Measurements from ENCODE around the gene RUNX3.

The RUNX3 gene

GRCh38 chr1:24945354-24946326 is 15.6 kb upstream of the RUNX3 start:
- Histone ChIP-seq H3K36me3 (ENCODE audit: insufficient read depth, low read length) (no peaks in the 10 kb centered on the region), H3K27ac (no peak overlapping the region), H3K4me3 (no peak overlapping the region), H3K9me3 (ENCODE audit: low read depth, low read length) (no peaks in the 10 kb centered on the region), H3K9ac (ENCODE audit: insufficient read length) (no peak overlapping the region)
- DNase-seq (ENCODE audit: low read depth, low spot score) = peak; percentile 61
- no peak for TF ChIP-seq POLR2AphosphoS5 (IDR thresholded peaks at IDR 0.05; ENCODE audit: borderline replicate concordance, low read depth, low read length)
- no peak for TF ChIP-seq EZH2 (IDR thresholded peaks at IDR 0.05)
- TF ChIP-seq FOXP2 (optimal IDR thresholded peaks at IDR 0.05; ENCODE audit: control extremely low read depth, extremely low read length, insufficient read depth) = no peak

GRCh38 chr1:24944318-24944717 is 14.2 kb upstream of the RUNX3 start:
- Histone ChIP-seq H3K4me3 (no peak overlapping the region), H3K36me3 (ENCODE audit: insufficient read depth, low read length) (no peaks in the 10 kb centered on the region), H3K9ac (ENCODE audit: insufficient read length) (no peak overlapping the region), H3K9me3 (ENCODE audit: low read depth, low read length) (no peaks in the 10 kb centered on the region), H3K27ac (no peak overlapping the region)
- TF ChIP-seq POLR2AphosphoS5 (IDR thresholded peaks at IDR 0.05; ENCODE audit: borderline replicate concordance, low read depth, low read length) (no peak), FOXP2 (optimal IDR thresholded peaks at IDR 0.05; ENCODE audit: control extremely low read depth, extremely low read length, insufficient read depth) (no peak)
- DNase-seq (ENCODE audit: low read depth, low spot score) = no peak

GRCh38 chr1:24942789-24943188 is 12.7 kb upstream of the RUNX3 start:
- no peak overlapping the region for H3K9ac ChIP-seq (ENCODE audit: insufficient read length)
- no peak overlapping the region for H3K27ac ChIP-seq
- H3K36me3 ChIP-seq (ENCODE audit: insufficient read depth, low read length) = no peaks in the 10 kb centered on the region
- no peak for DNase-seq (ENCODE audit: low read depth, low spot score)
- H3K4me3 ChIP-seq = no peak overlapping the region
- TF ChIP-seq EZH2 (IDR thresholded peaks at IDR 0.05) (no peak), POLR2AphosphoS5 (IDR thresholded peaks at IDR 0.05; ENCODE audit: borderline replicate concordance, low read depth, low read length) (no peak), FOXP2 (optimal IDR thresholded peaks at IDR 0.05; ENCODE audit: control extremely low read depth, extremely low read length, insufficient read depth) (no peak)
- no peaks in the 10 kb centered on the region for H3K9me3 ChIP-seq (ENCODE audit: low read depth, low read length)

GRCh38 chr1:24941564-24941963 is 11.5 kb upstream of the RUNX3 start:
- Histone ChIP-seq H3K9me3 (ENCODE audit: low read depth, low read length) (no peaks in the 10 kb centered on the region), H3K27ac (no peak overlapping the region), H3K9ac (ENCODE audit: insufficient read length) (no peak overlapping the region), H3K36me3 (ENCODE audit: insufficient read depth, low read length) (no peaks in the 10 kb centered on the region), H3K4me3 (no peak overlapping the region)
- DNase-seq (ENCODE audit: low read depth, low spot score) = no peak
- TF ChIP-seq EZH2 (IDR thresholded peaks at IDR 0.05) (no peak), FOXP2 (optimal IDR thresholded peaks at IDR 0.05; ENCODE audit: control extremely low read depth, extremely low read length, insufficient read depth) (no peak), POLR2AphosphoS5 (IDR thresholded peaks at IDR 0.05; ENCODE audit: borderline replicate concordance, low read depth, low read length) (no peak)

- H3K36me3 ChIP-seq (ENCODE audit: insufficient read depth, low read length) = no peaks in the 10 kb centered on the region
- H3K4me3 ChIP-seq = no peak overlapping the region
- no peak for DNase-seq (ENCODE audit: low read depth, low spot score)
- H3K27ac ChIP-seq = no peak overlapping the region
- TF ChIP-seq POLR2AphosphoS5 (IDR thresholded peaks at IDR 0.05; ENCODE audit: borderline replicate concordance, low read depth, low read length) (no peak), FOXP2 (optimal IDR thresholded peaks at IDR 0.05; ENCODE audit: control extremely low read depth, extremely low read length, insufficient read depth) (no peak), EZH2 (IDR thresholded peaks at IDR 0.05) (no peak)
- no peaks in the 10 kb centered on the region for H3K9me3 ChIP-seq (ENCODE audit: low read depth, low read length)
- H3K9ac ChIP-seq (ENCODE audit: insufficient read length) = no peak overlapping the region
These were observed 10.2 kb upstream of the RUNX3 start for GRCh38 chr1:24940231-24940630.

GRCh38 chr1:24939675-24940193 is 9.7 kb upstream of the RUNX3 start:
- H3K4me3 ChIP-seq = no peak overlapping the region
- no peak overlapping the region for H3K27ac ChIP-seq
- H3K36me3 ChIP-seq (ENCODE audit: insufficient read depth, low read length) = no peaks in the 10 kb centered on the region
- TF ChIP-seq FOXP2 (optimal IDR thresholded peaks at IDR 0.05; ENCODE audit: control extremely low read depth, extremely low read length, insufficient read depth) = no peak
- TF ChIP-seq POLR2AphosphoS5 (IDR thresholded peaks at IDR 0.05; ENCODE audit: borderline replicate concordance, low read depth, low read length) = no peak
- TF ChIP-seq EZH2 (IDR thresholded peaks at IDR 0.05) = no peak
- no peak overlapping the region for H3K9ac ChIP-seq (ENCODE audit: insufficient read length)
- no peaks in the 10 kb centered on the region for H3K9me3 ChIP-seq (ENCODE audit: low read depth, low read length)
- no peak for DNase-seq (ENCODE audit: low read depth, low spot score)

GRCh38 chr1:24939040-24939674 is 9.1 kb upstream of the RUNX3 start:
- DNase-seq (ENCODE audit: low read depth, low spot score) = no peak
- Histone ChIP-seq H3K36me3 (ENCODE audit: insufficient read depth, low read length) (no peaks in the 10 kb centered on the region), H3K27ac (no peak overlapping the region), H3K9me3 (ENCODE audit: low read depth, low read length) (no peaks in the 10 kb centered on the region), H3K4me3 (no peak overlapping the region), H3K9ac (ENCODE audit: insufficient read length) (no peak overlapping the region)
- TF ChIP-seq POLR2AphosphoS5 (IDR thresholded peaks at IDR 0.05; ENCODE audit: borderline replicate concordance, low read depth, low read length) = no peak
- TF ChIP-seq FOXP2 (optimal IDR thresholded peaks at IDR 0.05; ENCODE audit: control extremely low read depth, extremely low read length, insufficient read depth) = no peak
- TF ChIP-seq EZH2 (IDR thresholded peaks at IDR 0.05) = no peak

- no peaks in the 10 kb centered on the region for H3K36me3 ChIP-seq (ENCODE audit: insufficient read depth, low read length)
- no peak overlapping the region for H3K9ac ChIP-seq (ENCODE audit: insufficient read length)
- no peak overlapping the region for H3K27ac ChIP-seq
- H3K9me3 ChIP-seq (ENCODE audit: low read depth, low read length) = no peaks in the 10 kb centered on the region
- H3K4me3 ChIP-seq = no peak overlapping the region
- no peak for DNase-seq (ENCODE audit: low read depth, low spot score)
- TF ChIP-seq FOXP2 (optimal IDR thresholded peaks at IDR 0.05; ENCODE audit: control extremely low read depth, extremely low read length, insufficient read depth) = no peak
- TF ChIP-seq EZH2 (IDR thresholded peaks at IDR 0.05) = no peak
- no peak for TF ChIP-seq POLR2AphosphoS5 (IDR thresholded peaks at IDR 0.05; ENCODE audit: borderline replicate concordance, low read depth, low read length)
These were observed 8.2 kb upstream of the RUNX3 start for GRCh38 chr1:24938276-24938675.
